Posterior vena cava (tissue), 2 donors: Measurements from ENCODE around the gene PRDX6. TPM values are rescaled to one million over a fixed set of nuclear protein-coding genes. Genes with fewer than 3 reads are reported as not detected.
"Not testable (repeated sequence)": the region's sequence is repeated elsewhere in the genome, so short reads cannot be mapped to it uniquely, and the experiment has no call there.

Experiments
- DNase-seq: peaks from one replicate; pipeline ENCODE4 v3.0.0-alpha.2; 2020; ENCODE audit warnings: low spot score
- intact Hi-C, 2 donors: fragments of 100-400 bp; cut with DNase I; formaldehyde crosslinking; loops; one replicate each; pipeline versions ENCODE4 v1.14.1 to v1.14.2; 2022 to 2023
- total RNA-seq, 2 donors: library from RNA; stranded (reverse); fragmentation: NEBNext Ultra II Directional; extraction: Animal tissue kit (Norgen Biotek cat#: 25700); gene quantifications; one replicate each; pipeline ENCODE4 v1.2.1, GENCODE V29; 2021
- donor health status: DM: yes; HTN: yes; CAD: no.
- donor health status: DM: yes; HTN: yes; CAD: no.

Gene PRDX6
- total RNA-seq, 2 donors from 2014 or later = 168 to 186 TPM

DNA sequence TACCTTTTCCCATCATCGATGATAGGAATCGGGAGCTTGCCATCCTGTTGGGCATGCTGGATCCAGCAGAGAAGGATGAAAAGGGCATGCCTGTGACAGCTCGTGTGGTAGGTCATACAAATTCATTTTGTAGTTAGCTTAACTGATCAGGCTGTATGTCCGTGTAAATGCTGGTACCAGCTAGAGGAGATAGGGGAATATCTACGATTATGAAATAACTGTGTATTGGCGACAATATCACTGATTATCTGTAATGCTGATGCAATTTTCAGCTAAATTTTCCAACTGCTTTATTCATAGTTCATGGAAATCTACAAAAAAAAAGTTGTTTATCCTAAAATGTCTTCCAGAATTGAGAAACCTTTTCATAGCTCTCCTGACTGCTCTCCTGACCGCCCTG lies 8.3 kb downstream of the PRDX6 start:
- DNase-seq = no peak
- intact Hi-C loops = no loop called here

DNA sequence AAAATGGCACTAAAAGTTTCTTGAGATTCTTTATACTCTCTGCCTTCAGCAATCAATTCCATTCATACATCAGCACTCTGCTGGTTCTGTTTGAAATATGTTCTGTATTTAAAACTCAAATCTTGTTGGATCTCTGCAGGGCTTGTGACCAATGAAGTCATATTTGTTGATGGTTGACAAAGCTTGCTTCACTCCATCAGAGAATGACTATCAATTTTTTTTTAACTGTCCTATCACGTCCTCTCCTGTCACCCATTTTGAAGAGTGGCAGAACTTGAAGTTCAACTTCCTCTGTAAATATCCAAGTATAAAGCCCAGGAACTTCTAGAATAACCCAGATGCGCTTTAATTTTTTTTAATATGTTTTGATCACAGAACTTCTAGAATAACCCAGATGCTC lies 10.9 kb downstream of the PRDX6 start:
- no peak for DNase-seq
- intact Hi-C loops = no loop called here

DNA sequence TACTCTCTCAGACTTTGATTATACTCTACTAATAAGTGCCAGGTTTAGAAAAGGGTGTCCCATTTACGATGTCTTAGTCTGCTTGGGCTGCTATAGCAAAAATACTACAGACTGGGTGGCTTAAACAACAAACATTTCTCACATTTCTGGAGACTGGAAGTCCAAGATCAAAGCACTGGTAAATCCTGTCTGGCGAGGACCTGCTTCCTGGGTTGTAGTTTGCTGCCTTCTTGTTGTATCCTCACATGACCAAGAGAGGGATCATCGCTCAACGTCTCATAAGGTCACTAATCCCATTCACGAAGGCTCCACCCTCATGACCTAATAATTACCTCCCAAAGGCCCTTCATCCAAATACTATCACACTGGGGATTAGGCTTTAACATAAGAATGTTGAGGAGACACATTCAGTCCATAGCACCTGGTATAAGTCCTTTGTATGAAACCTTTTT lies 12.0 kb downstream of the PRDX6 start:
- no peak for DNase-seq
- intact Hi-C loops = no loop called here

DNA sequence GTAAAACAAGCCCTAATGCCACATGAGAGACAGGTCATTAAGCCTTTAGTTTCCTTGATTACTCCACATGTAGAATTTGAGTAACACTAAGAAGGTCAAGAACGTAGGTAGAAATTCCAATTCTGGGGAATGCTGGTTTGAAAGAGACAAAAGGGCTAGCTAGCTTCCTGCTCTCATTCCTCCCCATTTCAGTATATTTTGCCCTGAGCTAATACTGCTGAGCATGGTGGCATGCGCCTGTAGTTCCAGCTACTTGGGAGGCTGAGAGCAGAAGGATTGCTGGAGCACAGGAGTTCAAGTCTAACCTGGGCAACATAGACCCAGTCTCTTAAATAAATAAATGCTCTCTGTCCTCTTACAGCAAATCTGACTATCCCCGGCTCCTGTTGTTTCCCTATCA lies 12.8 kb downstream of the PRDX6 start:
- DNase-seq = no peak
- intact Hi-C loops = loop anchor here in 1 of 2 donors (5.0 kb wide), 1 partner anchor 1737 kb away; no protein-coding TSS in a partner anchor

DNA sequence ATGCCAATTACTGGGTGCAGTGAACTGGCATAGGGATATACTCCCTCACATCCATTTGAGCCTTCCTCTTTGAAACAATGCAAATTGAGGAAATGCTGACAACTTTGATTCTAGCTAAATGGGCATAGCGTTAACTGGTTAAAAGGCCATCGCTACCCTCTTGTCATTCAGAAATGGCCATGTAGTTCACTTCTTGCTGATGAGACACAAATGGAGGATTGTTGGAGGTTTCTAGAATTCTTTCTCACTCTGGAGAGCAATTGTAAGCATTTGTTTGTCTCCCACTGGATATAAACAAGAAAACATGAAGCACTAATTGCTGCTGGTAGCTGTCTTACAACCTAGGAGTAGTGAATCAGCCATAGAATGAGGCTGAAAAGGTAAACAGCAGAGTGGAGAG lies 14.4 kb downstream of the PRDX6 start:
- intact Hi-C loops = loop anchor here in 1 of 2 donors (5.0 kb wide), 1 partner anchor 1736 kb away; no protein-coding TSS in a partner anchor
- DNase-seq = no peak

DNA sequence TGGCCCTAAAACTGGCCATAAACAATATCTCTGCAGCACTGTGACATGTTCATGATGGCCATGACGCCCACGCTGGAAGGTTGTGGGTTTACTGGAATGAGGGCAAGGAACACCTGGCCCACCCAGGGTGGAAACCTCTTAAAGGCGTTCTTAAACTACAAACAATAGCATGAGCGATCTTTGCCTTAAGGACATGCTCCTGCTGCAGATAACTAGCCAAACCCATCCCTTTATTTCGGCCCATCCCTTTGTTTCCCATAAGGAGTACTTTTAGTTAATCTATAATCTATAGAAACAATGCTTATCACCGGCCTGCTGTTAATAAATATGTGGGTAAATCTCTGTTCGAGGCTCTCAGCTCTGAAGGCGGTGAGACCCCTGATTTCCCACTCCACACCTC lies 16.0 kb downstream of the PRDX6 start:
- intact Hi-C loops = loop anchor here in 1 of 2 donors (5.0 kb wide), 1 partner anchor 1734 kb away; no protein-coding TSS in a partner anchor
- DNase-seq = not testable (repeated sequence)

DNA sequence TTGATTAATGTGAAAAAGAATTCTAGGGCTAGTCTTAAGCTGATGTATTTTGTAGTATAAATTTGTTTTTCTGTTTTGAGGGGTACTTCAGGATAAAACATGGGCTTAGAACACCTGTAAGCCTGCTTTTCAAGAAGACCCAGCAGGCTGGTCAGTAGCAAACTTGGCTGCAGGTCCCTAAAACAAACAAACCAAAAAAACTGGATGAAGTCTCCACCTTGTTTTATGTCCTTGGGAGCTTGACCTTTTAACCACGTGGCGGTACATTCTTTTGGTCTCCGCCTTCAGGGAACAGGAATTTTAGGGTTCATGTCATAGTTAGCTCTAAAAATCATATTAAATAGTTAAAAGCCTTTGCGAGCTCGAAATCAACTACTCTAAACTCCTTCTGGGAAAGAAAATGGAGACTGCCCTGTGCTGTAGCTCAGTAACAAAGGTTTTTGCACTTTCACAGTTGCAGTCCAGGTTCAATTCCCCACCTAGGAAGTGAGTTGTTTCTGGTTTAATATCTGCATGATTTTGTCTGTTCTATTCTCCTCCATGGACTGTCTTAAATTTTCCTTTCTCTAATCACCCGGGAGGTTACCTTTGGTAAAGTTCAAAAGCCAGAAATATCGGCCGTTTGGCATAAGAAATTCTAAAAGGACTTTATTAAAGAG lies 18.6 kb downstream of the PRDX6 start:
- intact Hi-C loops = no loop called here

DNA sequence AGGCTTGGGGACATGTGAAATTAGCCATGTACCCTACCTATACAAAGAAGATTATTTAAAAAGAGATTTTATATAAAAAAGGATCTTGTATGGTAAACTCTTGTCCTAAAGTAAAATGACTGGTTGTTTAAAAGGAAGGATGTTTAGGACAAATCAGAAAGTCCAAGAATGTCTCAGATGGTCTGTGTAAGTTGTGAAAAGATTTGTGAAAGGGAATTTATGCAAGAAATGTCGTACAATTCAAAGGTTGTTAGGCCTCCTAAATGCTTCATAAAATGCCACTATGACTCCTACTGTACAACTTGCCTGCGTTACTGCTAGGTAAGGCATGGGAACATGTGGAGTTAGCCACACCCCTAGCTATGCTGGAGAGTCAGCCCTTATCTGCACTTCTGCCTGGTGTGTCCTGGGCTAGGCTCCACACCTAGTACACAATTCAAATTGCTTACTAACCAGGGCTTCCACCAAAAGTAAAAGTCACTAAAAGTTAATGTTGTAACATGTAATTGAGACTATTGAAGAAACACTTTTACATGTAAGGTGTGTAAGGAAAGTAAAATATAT lies 19.7 kb downstream of the PRDX6 start:
- no peak for DNase-seq
- intact Hi-C loops = no loop called here

More for the DNA sequence above, 18.6 kb downstream of the PRDX6 start:
- no peak for DNase-seq

DNA sequence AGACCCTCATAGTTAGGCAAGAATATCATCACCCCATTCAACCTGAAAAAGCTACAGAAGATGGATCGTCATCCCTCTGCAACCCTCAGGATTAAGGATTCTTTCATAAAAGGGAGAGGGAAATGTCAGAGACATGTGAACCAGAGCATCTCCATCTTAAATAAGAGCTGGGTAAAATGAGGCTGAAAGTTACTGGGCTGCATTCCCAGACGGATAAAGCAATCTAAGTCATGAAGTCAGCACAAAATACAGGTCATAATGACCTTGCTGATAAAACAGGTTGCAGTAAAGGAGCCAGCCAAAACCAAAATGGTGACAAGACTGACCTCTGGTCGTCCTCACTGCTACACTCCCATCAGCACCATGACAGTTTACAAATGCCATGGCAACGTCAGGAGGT lies 22.6 kb downstream of the PRDX6 start:
- intact Hi-C loops = no loop called here
- DNase-seq = no peak

DNA sequence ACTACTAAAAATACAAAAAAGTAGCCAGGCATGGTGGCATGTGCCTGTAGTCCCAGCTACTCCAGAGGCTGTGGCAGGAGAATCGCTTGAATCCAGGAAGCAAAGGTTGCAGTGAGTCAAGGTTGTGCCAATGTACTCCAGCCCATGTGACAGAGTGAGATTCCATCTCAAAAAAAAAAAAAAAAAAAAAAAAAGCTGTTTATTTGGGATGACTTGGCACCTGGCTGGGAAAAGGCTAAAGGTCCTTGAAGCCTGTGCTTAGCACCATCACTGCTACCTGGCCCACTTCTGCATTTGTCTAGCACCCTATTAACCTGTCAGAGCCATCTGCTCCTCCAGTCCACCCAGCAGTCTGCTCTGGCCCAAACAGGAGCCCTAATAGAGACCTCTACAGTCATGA lies 25.0 kb downstream of the PRDX6 start:
- DNase-seq = no peak
- intact Hi-C loops = no loop called here

DNA sequence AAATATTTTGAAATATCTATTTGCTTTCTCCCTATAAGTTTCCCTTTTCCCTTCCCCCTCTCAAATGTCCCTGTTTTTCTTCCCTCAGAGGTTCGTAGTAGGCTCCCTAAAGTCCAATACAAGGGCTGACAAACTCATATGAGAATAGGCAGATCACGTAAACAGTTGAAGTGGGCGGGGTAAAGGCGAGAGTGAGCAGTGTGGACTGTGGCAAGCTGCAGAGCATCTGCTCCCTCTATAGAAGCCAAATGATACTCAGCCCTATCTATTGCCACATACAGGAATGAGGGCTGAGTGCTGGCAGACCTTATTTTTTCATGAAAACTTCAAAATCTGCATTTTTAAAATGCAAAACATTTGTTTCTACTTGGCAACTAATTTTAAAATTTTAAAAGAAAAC lies 26.3 kb downstream of the PRDX6 start:
- no peak for DNase-seq
- intact Hi-C loops = no loop called here

DNA sequence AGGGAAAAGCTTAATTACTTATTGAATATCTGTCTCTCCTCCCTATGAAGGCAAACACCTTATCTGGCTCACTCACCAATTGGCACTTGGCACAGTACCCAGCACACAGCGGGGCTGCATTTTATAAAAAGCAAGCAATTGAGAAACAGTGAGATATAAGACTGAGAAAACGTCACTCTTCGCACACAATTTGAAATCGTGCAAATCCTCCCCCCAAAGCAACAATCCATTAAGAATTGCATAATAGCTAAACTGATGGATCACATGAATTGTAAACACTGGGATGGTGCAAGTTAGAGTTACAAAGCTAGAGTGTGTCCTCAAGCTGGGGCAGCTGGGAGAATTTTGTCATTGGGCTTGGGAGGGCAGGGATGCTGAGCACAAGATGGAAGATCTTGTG lies 27.1 kb downstream of the PRDX6 start:
- DNase-seq = no peak
- intact Hi-C loops = no loop called here

DNA sequence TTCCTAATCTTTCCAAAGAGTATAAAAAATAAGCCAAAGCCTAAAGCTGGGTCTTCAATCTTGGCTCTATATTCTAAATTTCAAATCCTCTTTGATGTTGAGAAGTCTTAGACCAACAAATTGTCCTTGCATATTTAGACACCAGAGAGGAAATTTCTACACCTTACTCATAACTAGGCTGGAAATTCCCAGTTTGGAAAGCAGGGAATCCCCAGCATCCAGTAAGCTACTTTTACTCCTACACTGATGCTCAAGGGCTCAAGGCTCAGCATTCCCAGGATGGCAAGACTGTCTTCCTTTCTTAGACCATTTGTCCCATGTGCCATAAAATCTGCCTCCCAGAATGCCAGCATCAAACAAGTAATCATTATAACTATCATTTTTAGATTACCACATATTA lies 28.3 kb downstream of the PRDX6 start:
- intact Hi-C loops = no loop called here
- no peak for DNase-seq

DNA sequence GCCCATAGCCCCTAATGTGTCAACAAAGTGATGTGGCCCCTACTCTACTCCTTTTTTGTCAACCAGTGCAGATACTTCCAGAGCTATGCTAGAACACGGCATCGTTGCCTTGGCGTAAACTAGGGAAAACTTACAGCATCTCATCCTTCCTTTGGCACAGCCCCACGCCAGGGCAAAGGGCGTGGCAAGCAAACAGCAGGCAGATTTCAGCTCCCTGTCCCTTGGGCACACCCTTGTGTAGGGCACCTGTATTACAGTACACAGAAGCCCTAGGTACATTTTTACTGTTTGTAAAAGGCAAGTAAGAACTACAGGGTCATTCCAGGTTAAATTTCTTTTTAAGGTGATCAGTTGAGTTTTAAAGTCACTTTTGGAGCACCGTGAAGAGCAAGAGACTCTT lies 29.3 kb downstream of the PRDX6 start:
- intact Hi-C loops = no loop called here
- no peak for DNase-seq

DNA sequence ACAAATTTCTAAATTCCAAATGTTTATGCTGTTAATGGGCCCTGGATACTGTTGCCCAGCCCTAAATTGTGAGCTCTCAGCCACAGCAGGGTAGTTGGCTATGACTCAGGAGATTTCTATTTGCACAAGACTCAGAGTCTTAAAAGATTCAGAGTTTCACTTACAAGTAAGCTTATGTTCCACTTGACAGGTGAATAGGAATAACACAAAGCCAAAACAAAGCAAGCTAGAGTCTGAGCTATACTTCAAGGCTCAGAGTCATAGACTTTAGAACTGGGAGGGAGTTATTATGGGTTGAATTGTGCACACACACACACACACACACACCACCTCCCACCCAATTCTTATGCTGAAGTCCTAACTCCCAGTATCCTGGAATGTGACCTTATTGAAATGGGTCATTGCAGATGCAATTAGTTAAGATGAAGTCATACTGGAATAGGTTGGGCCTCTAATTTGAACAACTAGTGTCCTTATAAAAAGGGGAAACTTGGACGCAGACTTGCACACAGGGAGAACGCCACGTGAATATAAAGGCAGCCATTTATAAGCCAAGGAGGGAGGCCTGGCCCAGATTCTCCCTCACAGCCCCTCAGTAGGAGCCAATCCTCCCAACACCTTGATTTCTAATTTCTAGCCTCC lies 30.2 kb downstream of the PRDX6 start:
- intact Hi-C loops = no loop called here

DNA sequence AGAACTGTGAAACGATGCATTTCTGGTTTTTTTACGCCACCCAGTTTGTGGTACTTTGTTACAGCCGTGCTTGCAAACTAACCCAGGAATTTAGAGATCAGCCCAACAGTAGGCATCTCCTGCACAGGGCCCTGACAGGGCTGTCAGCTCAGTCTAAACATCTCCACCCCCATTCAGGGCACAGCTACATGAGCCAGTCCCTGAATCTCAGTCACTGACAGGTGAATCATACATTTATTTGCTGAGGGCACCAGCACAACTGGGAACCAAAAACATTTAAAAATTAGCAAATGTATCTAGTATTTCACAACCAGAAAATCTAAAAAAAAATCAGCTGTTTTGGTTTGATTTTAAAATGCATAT lies 30.7 kb downstream of the PRDX6 start:
- intact Hi-C loops = no loop called here
- no peak for DNase-seq

More for the DNA sequence above, 30.2 kb downstream of the PRDX6 start:
- no peak for DNase-seq

DNA sequence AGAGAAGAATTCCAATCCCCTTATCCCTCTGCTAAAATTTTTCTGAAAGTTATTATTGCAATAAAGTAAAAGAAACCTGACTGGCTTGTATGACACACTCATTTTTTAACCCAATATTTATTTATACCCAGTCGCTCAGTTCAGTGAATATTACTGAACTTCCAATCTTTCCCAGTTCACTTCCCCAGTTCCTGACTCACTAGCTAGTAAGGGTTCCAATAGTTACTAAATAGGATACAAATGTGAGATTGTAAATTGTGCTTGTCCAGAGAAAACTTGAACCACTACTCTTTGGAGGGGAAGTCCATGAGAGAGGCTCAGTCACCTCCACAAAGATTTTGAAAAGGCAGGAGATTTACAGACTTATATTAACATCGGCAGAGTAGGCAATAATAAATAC lies 31.4 kb downstream of the PRDX6 start:
- no peak for DNase-seq
- intact Hi-C loops = no loop called here

DNA sequence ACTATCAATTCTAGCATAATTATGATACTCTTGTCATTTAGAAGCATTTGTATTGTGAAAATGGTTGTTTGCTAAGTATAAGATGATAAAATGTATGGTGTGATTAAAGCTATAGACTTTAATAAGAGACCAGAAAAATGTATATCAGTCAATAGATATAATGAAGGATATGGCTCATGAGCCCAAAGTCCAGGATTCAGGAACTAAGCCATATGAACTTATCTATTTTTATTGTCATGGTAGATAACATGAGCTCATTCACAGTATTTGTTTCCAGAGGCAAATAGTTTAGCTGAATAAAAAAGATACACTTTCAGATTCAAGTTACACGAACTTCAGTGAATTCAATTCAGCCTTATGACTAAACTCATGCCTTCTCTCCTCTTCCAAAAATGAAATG lies 32.7 kb downstream of the PRDX6 start:
- intact Hi-C loops = no loop called here
- DNase-seq = no peak

DNA sequence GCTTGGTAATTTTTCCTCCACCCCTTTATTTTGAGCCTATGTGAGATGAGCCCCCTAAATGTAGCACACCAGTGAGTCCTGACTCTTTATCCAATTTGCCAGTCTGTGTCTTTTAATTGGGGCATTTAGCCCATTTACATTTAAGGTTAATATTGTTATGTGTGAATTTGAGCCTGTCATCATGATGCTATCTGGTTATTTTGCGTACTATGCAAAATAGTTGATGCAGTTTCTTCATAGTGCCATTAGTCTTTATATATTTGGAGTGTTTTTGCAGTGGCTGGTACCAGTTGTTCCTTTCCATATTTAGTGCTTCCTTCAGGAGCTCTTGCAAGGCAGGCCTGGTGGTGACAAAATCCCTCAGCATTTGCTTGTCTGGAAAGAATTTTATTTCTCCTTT lies 37.4 kb downstream of the PRDX6 start:
- DNase-seq, intact Hi-C loops: not testable (repeated sequence)

DNA sequence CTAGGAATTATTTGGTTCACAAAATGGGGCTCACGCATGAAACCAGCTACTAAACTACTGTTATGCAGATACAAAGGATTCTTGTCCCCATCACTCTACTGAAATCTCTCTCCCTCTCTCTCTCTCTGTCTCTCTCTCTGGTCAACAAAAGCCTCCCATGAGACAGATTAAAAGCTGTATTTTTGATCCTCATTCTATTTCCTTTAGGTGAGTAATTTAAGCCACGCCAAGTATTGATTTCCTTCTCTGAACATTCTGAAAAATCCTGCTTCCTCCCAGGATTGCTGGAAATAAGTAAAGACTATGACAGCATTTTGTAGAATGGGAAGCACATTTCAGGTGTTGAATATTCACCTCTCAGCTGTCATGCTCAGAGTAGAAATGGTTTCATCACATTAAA lies 43.7 kb downstream of the PRDX6 start:
- no peak for DNase-seq
- intact Hi-C loops = no loop called here

DNA sequence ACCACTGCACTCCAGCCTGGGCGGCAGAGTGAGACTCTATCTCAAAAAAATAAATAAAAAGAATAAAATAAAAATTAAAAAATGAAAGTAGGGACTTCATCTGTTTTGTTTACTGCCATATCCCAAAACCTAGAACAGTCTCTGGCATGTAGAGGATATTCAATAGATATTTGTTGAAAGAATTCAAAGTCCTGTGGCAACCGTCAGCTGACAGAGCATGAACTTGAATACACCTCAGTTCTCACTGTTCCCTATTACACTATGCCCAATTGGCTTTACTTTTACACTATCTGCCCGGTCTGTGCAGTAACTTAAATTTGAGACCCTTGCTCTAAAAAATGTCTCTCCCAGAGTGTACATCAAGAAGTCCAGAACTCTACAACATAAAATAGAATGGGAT lies 46.2 kb downstream of the PRDX6 start:
- no peak for DNase-seq
- intact Hi-C loops = no loop called here
